Osteocyte (in vitro differentiated cells): ENCODE results near the gene ARHGAP42. TPM values are rescaled to one million over a fixed set of nuclear protein-coding genes. Genes with fewer than 3 reads are reported as not detected.

Experiments used
- DNase-seq: peaks from one replicate; pipeline ENCODE4 v3.0.0; 2021; ENCODE audit warnings: mixed read lengths; ENCODE audit not compliant: unreplicated experiment; ENCODE audit errors: extremely low spot score
- H3K27ac Mint-ChIP-seq: one replicate; pipeline ENCODE4 v1.8.0; 2021; ENCODE audit warnings: mild to moderate bottlenecking, mixed read lengths; ENCODE audit not compliant: unreplicated experiment
- H3K27me3 Mint-ChIP-seq: one replicate; pipeline ENCODE4 v1.8.0; 2021; ENCODE audit warnings: mixed read lengths; ENCODE audit not compliant: unreplicated experiment
- H3K36me3 Mint-ChIP-seq: one replicate; pipeline ENCODE4 v1.8.0; 2021; ENCODE audit warnings: mixed read lengths; ENCODE audit not compliant: unreplicated experiment
- H3K4me1 Mint-ChIP-seq: one replicate; pipeline ENCODE4 v1.8.0; 2021; ENCODE audit warnings: mixed read lengths; ENCODE audit not compliant: unreplicated experiment
- H3K4me3 Mint-ChIP-seq: one replicate; pipeline ENCODE4 v1.8.0; 2021; ENCODE audit warnings: mild to moderate bottlenecking, moderate library complexity, mixed read lengths; ENCODE audit not compliant: unreplicated experiment
- H3K9me3 Mint-ChIP-seq: one replicate; pipeline ENCODE4 v1.8.0; 2021; ENCODE audit warnings: mixed read lengths; ENCODE audit not compliant: unreplicated experiment
- CTCF ChIP-seq: fragments of 200-600 bp; sonication (generic); IDR thresholded peaks from 2 replicates; pipeline ENCODE4 v1.5.0; 2021; ENCODE audit warnings: antibody characterized with exemption, mild to moderate bottlenecking, moderate library complexity
- total RNA-seq: library from RNA; stranded (reverse); gene quantifications from 2 replicates; pipeline ENCODE4 v1.2.1, GENCODE V29; 2021

ARHGAP42 gene
- total RNA-seq, 1 donor from 2014 or later: 12.7 TPM

DNA sequence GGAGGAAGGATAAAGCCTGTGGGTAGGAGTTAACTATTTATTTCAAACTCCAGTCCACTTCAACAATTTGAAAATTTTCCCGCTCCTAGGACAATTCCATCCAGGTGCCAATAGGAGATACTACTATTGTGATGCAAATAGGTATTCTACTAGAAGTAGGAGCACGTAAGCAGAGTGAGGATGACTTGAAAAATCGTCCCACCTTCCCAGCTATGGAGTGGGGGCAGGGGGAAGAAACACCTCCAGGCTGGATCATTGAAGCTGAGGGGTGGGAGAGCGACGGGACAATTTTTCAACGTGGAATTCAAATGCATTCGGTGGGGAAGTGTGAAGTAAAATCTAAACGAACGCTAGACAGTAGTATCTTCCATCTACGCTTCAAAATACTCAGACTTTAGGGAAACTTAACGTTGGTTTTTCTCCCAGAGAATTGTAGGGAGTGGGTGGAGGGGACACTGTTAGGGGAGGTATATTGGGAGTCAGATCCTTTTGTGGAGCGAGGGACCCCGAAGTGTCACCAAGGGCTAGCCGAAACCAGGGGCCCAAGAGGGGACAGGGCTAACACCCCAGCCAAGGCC, 523 bp upstream of the ARHGAP42 start:
- Mint-ChIP-seq H3K27ac (peak overlapping the region; percentile 84), H3K4me1 (peaks cover 40% of the 10 kb centered on the region)

GRCh38 chr11:100687630-100688395, 725 bp downstream of the ARHGAP42 start:
- no peaks in the 10 kb centered on the region for H3K36me3 Mint-ChIP-seq
- H3K4me1 Mint-ChIP-seq: peaks cover 41% of the 10 kb centered on the region
- DNase-seq: peak; percentile 86
- TF ChIP-seq CTCF: peak; percentile 78
- no peaks in the 10 kb centered on the region for H3K9me3 Mint-ChIP-seq
- H3K27ac Mint-ChIP-seq: peak overlapping the region; percentile 90
- H3K4me3 Mint-ChIP-seq: peak overlapping the region; percentile 97
- H3K27me3 Mint-ChIP-seq: no peaks in the 10 kb centered on the region

More for the DNA sequence above, 523 bp upstream of the ARHGAP42 start:
- Mint-ChIP-seq H3K9me3 (no peaks in the 10 kb centered on the region), H3K36me3 (no peaks in the 10 kb centered on the region), H3K4me3 (peak overlapping the region; percentile 88), H3K27me3 (no peaks in the 10 kb centered on the region)
- TF ChIP-seq CTCF: no peak
- no peak for DNase-seq

GRCh38 chr11:100689141-100689540, 2.1 kb downstream of the ARHGAP42 start:
- H3K27me3 Mint-ChIP-seq: no peaks in the 10 kb centered on the region
- H3K4me1 Mint-ChIP-seq: peaks cover 40% of the 10 kb centered on the region
- H3K27ac Mint-ChIP-seq: no peak overlapping the region
- H3K9me3 Mint-ChIP-seq: no peaks in the 10 kb centered on the region
- TF ChIP-seq CTCF: no peak
- peak overlapping the region; percentile 27 for H3K4me3 Mint-ChIP-seq
- no peak for DNase-seq
- H3K36me3 Mint-ChIP-seq: peaks cover 3% of the 10 kb centered on the region

DNA sequence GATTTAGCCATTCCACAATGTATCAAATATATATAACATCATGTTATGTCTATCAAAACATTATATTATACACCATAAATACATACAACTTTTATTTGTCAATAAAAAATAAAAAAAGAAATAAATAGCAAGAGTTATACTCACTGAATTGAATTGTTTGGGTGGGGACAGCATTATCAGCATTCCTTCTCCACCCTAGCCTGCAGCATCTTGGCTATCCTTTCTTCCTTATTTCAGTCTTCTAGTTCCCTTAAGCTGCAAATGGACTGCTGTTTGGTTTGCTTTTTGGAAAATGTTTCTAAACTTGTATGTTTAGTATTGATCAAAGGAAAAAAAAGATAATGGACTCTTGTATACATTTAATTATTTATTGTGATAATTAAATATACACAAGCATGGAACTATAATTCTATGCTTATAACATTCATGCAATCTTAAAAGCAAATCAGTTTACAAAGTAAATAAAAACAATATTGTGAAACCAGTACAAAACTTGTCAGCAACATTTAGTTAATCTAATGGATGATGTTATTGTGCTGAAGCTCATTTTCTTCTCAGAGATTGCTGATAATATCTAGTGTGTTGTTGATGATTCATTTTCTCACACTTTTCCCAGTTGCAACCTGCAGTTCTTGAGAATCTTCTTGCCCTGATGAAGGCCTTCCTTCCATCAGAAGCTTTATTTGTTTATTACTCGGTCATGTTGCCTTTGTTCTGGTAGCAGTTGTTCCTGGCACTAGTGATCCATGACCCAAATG, 5.0 kb downstream of the ARHGAP42 start:
- no peak for DNase-seq
- Mint-ChIP-seq H3K36me3 (peaks cover 10% of the 10 kb centered on the region), H3K27ac (no peak overlapping the region), H3K9me3 (no peaks in the 10 kb centered on the region), H3K4me1 (peaks cover 28% of the 10 kb centered on the region), H3K4me3 (no peak overlapping the region), H3K27me3 (no peaks in the 10 kb centered on the region)
- no peak for TF ChIP-seq CTCF

- TF ChIP-seq CTCF: no peak
- Mint-ChIP-seq H3K4me3 (no peak overlapping the region), H3K9me3 (no peaks in the 10 kb centered on the region), H3K27ac (no peak overlapping the region), H3K36me3 (peaks cover 17% of the 10 kb centered on the region), H3K27me3 (no peaks in the 10 kb centered on the region), H3K4me1 (peaks cover 5% of the 10 kb centered on the region)
- no peak for DNase-seq
Measured at GRCh38 chr11:100695911-100696310, 8.8 kb downstream of the ARHGAP42 start.
